A673 (cell line): ENCODE results near the gene LARGE2.

ENCODE experiments used
- EZH2 ChIP-seq: fragments of 200-600 bp; sonication (generic); IDR thresholded peaks from 2 replicates; pipeline ENCODE4 v1.6.1; 2017; ENCODE audit warnings: borderline replicate concordance, low read depth, mild to moderate bottlenecking, mixed read lengths, antibody characterized with exemption, low read length; ENCODE audit not compliant: poor library complexity, severe bottlenecking
- TF ChIP-seq, protein P1 (sequence below): fragments of 300-800, 200-600 bp; sonication (generic); conservative IDR thresholded peaks from 2 replicates; pipeline ENCODE4 v1.5.1; 2017; ENCODE audit warnings: low read depth, mild to moderate bottlenecking, antibody characterized with exemption, low read length, moderate library complexity, mixed read lengths

GRCh38 chr11:45889966-45890365 is 32.5 kb upstream of the LARGE2 start:
- TF ChIP-seq, protein P1, sequence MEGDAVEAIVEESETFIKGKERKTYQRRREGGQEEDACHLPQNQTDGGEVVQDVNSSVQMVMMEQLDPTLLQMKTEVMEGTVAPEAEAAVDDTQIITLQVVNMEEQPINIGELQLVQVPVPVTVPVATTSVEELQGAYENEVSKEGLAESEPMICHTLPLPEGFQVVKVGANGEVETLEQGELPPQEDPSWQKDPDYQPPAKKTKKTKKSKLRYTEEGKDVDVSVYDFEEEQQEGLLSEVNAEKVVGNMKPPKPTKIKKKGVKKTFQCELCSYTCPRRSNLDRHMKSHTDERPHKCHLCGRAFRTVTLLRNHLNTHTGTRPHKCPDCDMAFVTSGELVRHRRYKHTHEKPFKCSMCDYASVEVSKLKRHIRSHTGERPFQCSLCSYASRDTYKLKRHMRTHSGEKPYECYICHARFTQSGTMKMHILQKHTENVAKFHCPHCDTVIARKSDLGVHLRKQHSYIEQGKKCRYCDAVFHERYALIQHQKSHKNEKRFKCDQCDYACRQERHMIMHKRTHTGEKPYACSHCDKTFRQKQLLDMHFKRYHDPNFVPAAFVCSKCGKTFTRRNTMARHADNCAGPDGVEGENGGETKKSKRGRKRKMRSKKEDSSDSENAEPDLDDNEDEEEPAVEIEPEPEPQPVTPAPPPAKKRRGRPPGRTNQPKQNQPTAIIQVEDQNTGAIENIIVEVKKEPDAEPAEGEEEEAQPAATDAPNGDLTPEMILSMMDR, result no peak
- no peak for TF ChIP-seq EZH2
